ENCODE results near the gene RAP1GDS1.
A peak's percentile ranks its signal among the peaks of the same experiment; 100 is the strongest.

RAP1GDS1 gene

GRCh38 chr4:98253499-98253898, 7.7 kb upstream of the RAP1GDS1 start:
- no peaks in the 10 kb centered on the region for H3K27me3 ChIP-seq (ENCODE audit: insufficient read depth, low read length)
- H3K36me3 ChIP-seq (ENCODE audit: insufficient read depth, low read length), result no peaks in the 10 kb centered on the region
- no peak overlapping the region for H3K27ac ChIP-seq (ENCODE audit: low read depth, low read length)
- H3K4me1 ChIP-seq (ENCODE audit: control insufficient read depth, insufficient read depth, low read length, unreplicated experiment), result no peaks in the 10 kb centered on the region
- H2AFZ ChIP-seq (ENCODE audit: low read length, unreplicated experiment), result no peak overlapping the region
- H3K4me3 ChIP-seq (ENCODE audit: low read depth, low read length), result no peak overlapping the region
- no peaks in the 10 kb centered on the region for H3K79me2 ChIP-seq (ENCODE audit: control insufficient read depth, insufficient read depth, low read length, unreplicated experiment)

- Histone ChIP-seq H3K27me3 (ENCODE audit: insufficient read depth, low read length) (no peaks in the 10 kb centered on the region), H3K27ac (ENCODE audit: low read depth, low read length) (peak overlapping the region; percentile 86), H3K36me3 (ENCODE audit: insufficient read depth, low read length) (no peaks in the 10 kb centered on the region), H2AFZ (ENCODE audit: low read length, unreplicated experiment) (peak overlapping the region; percentile 98), H3K79me2 (ENCODE audit: control insufficient read depth, insufficient read depth, low read length, unreplicated experiment) (peaks cover 49% of the 10 kb centered on the region), H3K4me3 (ENCODE audit: low read depth, low read length) (peak overlapping the region; percentile 82), H3K4me1 (ENCODE audit: control insufficient read depth, insufficient read depth, low read length, unreplicated experiment) (peaks cover 21% of the 10 kb centered on the region)
Measured at GRCh38 chr4:98260047-98260578, 1.1 kb upstream of the RAP1GDS1 start.

- Histone ChIP-seq H3K79me2 (ENCODE audit: control insufficient read depth, insufficient read depth, low read length, unreplicated experiment) (peaks cover 63% of the 10 kb centered on the region), H3K27me3 (ENCODE audit: insufficient read depth, low read length) (no peaks in the 10 kb centered on the region), H3K4me1 (ENCODE audit: control insufficient read depth, insufficient read depth, low read length, unreplicated experiment) (peaks cover 21% of the 10 kb centered on the region), H3K27ac (ENCODE audit: low read depth, low read length) (peak overlapping the region; percentile 43), H3K4me3 (ENCODE audit: low read depth, low read length) (peak overlapping the region; percentile 88), H2AFZ (ENCODE audit: low read length, unreplicated experiment) (peak overlapping the region; percentile 73), H3K36me3 (ENCODE audit: insufficient read depth, low read length) (no peaks in the 10 kb centered on the region)
Measured at GRCh38 chr4:98261405-98262291, 464 bp downstream of the RAP1GDS1 start.

GRCh38 chr4:98262431-98262830, 1.2 kb downstream of the RAP1GDS1 start:
- H3K36me3 ChIP-seq (ENCODE audit: insufficient read depth, low read length), result no peaks in the 10 kb centered on the region
- H2AFZ ChIP-seq (ENCODE audit: low read length, unreplicated experiment), result peak overlapping the region; percentile 73
- peaks cover 71% of the 10 kb centered on the region for H3K79me2 ChIP-seq (ENCODE audit: control insufficient read depth, insufficient read depth, low read length, unreplicated experiment)
- H3K27me3 ChIP-seq (ENCODE audit: insufficient read depth, low read length), result no peaks in the 10 kb centered on the region
- H3K4me3 ChIP-seq (ENCODE audit: low read depth, low read length), result peak overlapping the region; percentile 88
- peak overlapping the region; percentile 43; the same call in 1 of the 2 replicates for H3K27ac ChIP-seq (ENCODE audit: low read depth, low read length)
- peaks cover 21% of the 10 kb centered on the region for H3K4me1 ChIP-seq (ENCODE audit: control insufficient read depth, insufficient read depth, low read length, unreplicated experiment)

- Histone ChIP-seq H2AFZ (ENCODE audit: low read length, unreplicated experiment) (no peak overlapping the region), H3K4me1 (ENCODE audit: control insufficient read depth, insufficient read depth, low read length, unreplicated experiment) (peaks cover 13% of the 10 kb centered on the region), H3K79me2 (ENCODE audit: control insufficient read depth, insufficient read depth, low read length, unreplicated experiment) (peaks cover 92% of the 10 kb centered on the region), H3K27ac (ENCODE audit: low read depth, low read length) (no peak overlapping the region), H3K36me3 (ENCODE audit: insufficient read depth, low read length) (peaks cover 27% of the 10 kb centered on the region), H3K4me3 (ENCODE audit: low read depth, low read length) (no peak overlapping the region), H3K27me3 (ENCODE audit: insufficient read depth, low read length) (no peaks in the 10 kb centered on the region)
Measured at GRCh38 chr4:98267498-98267897, 6.3 kb downstream of the RAP1GDS1 start.

- no peaks in the 10 kb centered on the region for H3K4me1 ChIP-seq (ENCODE audit: control insufficient read depth, insufficient read depth, low read length, unreplicated experiment)
- H3K27me3 ChIP-seq (ENCODE audit: insufficient read depth, low read length), result no peaks in the 10 kb centered on the region
- no peak overlapping the region for H3K27ac ChIP-seq (ENCODE audit: low read depth, low read length)
- peaks cover 77% of the 10 kb centered on the region for H3K79me2 ChIP-seq (ENCODE audit: control insufficient read depth, insufficient read depth, low read length, unreplicated experiment)
- peaks cover 29% of the 10 kb centered on the region for H3K36me3 ChIP-seq (ENCODE audit: insufficient read depth, low read length)
- H2AFZ ChIP-seq (ENCODE audit: low read length, unreplicated experiment), result no peak overlapping the region
- H3K4me3 ChIP-seq (ENCODE audit: low read depth, low read length), result no peak overlapping the region
Measured at GRCh38 chr4:98275145-98275544, 14.0 kb downstream of the RAP1GDS1 start.

- H3K27me3 ChIP-seq (ENCODE audit: insufficient read depth, low read length), result no peaks in the 10 kb centered on the region
- no peak overlapping the region for H3K4me3 ChIP-seq (ENCODE audit: low read depth, low read length)
- peaks cover 11% of the 10 kb centered on the region for H3K4me1 ChIP-seq (ENCODE audit: control insufficient read depth, insufficient read depth, low read length, unreplicated experiment)
- no peak overlapping the region for H2AFZ ChIP-seq (ENCODE audit: low read length, unreplicated experiment)
- peaks cover 47% of the 10 kb centered on the region for H3K79me2 ChIP-seq (ENCODE audit: control insufficient read depth, insufficient read depth, low read length, unreplicated experiment)
- no peak overlapping the region for H3K27ac ChIP-seq (ENCODE audit: low read depth, low read length)
- no peaks in the 10 kb centered on the region for H3K36me3 ChIP-seq (ENCODE audit: insufficient read depth, low read length)
Measured at GRCh38 chr4:98283219-98284189, 22.3 kb downstream of the RAP1GDS1 start.

- Histone ChIP-seq H3K36me3 (ENCODE audit: insufficient read depth, low read length) (no peaks in the 10 kb centered on the region), H2AFZ (ENCODE audit: low read length, unreplicated experiment) (no peak overlapping the region), H3K79me2 (ENCODE audit: control insufficient read depth, insufficient read depth, low read length, unreplicated experiment) (peaks cover 53% of the 10 kb centered on the region), H3K27ac (ENCODE audit: low read depth, low read length) (no peak overlapping the region), H3K4me3 (ENCODE audit: low read depth, low read length) (no peak overlapping the region), H3K27me3 (ENCODE audit: insufficient read depth, low read length) (no peaks in the 10 kb centered on the region), H3K4me1 (ENCODE audit: control insufficient read depth, insufficient read depth, low read length, unreplicated experiment) (peaks cover 13% of the 10 kb centered on the region)
Measured at GRCh38 chr4:98284640-98285046, 23.5 kb downstream of the RAP1GDS1 start.

GRCh38 chr4:98285676-98286075, 24.5 kb downstream of the RAP1GDS1 start:
- no peaks in the 10 kb centered on the region for H3K27me3 ChIP-seq (ENCODE audit: insufficient read depth, low read length)
- no peaks in the 10 kb centered on the region for H3K36me3 ChIP-seq (ENCODE audit: insufficient read depth, low read length)
- no peak overlapping the region for H2AFZ ChIP-seq (ENCODE audit: low read length, unreplicated experiment)
- peaks cover 17% of the 10 kb centered on the region for H3K4me1 ChIP-seq (ENCODE audit: control insufficient read depth, insufficient read depth, low read length, unreplicated experiment)
- no peak overlapping the region for H3K4me3 ChIP-seq (ENCODE audit: low read depth, low read length)
- peaks cover 62% of the 10 kb centered on the region for H3K79me2 ChIP-seq (ENCODE audit: control insufficient read depth, insufficient read depth, low read length, unreplicated experiment)
- no peak overlapping the region for H3K27ac ChIP-seq (ENCODE audit: low read depth, low read length)

- peaks cover 20% of the 10 kb centered on the region for H3K4me1 ChIP-seq (ENCODE audit: control insufficient read depth, insufficient read depth, low read length, unreplicated experiment)
- H3K27ac ChIP-seq (ENCODE audit: low read depth, low read length), result no peak overlapping the region
- H3K79me2 ChIP-seq (ENCODE audit: control insufficient read depth, insufficient read depth, low read length, unreplicated experiment), result peaks cover 74% of the 10 kb centered on the region
- no peak overlapping the region for H3K4me3 ChIP-seq (ENCODE audit: low read depth, low read length)
- H3K27me3 ChIP-seq (ENCODE audit: insufficient read depth, low read length), result no peaks in the 10 kb centered on the region
- H3K36me3 ChIP-seq (ENCODE audit: insufficient read depth, low read length), result no peaks in the 10 kb centered on the region
- H2AFZ ChIP-seq (ENCODE audit: low read length, unreplicated experiment), result no peak overlapping the region
Measured at GRCh38 chr4:98287328-98287727, 26.1 kb downstream of the RAP1GDS1 start.
